NCI-H146 (cell line): ENCODE data around the gene GPATCH4.
"Not testable (repeated sequence)": the region's sequence is repeated elsewhere in the genome, so short reads cannot be mapped to it uniquely, and the experiment has no call there.

Experiments
- DNase-seq: peaks from one replicate; lab custom pipeline; 2025; lab: John Stamatoyannopoulos, UW

Gene GPATCH4

GRCh38 chr1:156574039-156574633 lies 27.1 kb downstream of the GPATCH4 start:
- DNase-seq, result no peak

GRCh38 chr1:156572663-156573018 lies 28.6 kb downstream of the GPATCH4 start:
- no peak for DNase-seq

- DNase-seq, result peak; percentile 88
Measured at GRCh38 chr1:156571919-156572662, 29.2 kb downstream of the GPATCH4 start, which contains the start of gene IQGAP3. Gene IQGAP3, minus strand, starts transcription at chr1:156572565. Its CDS starts 36 bp downstream, at chr1:156572529.

- DNase-seq, result no peak
Measured at GRCh38 chr1:156571261-156571852, 29.9 kb downstream of the GPATCH4 start.

- DNase-seq, result no peak
Measured at GRCh38 chr1:156566436-156566835, 34.8 kb downstream of the GPATCH4 start.

GRCh38 chr1:156565519-156565918 lies 35.8 kb downstream of the GPATCH4 start:
- DNase-seq, result no peak

- DNase-seq, result no peak
Measured at GRCh38 chr1:156560585-156561163, 40.6 kb downstream of the GPATCH4 start.

GRCh38 chr1:156559797-156560385 lies 41.4 kb downstream of the GPATCH4 start:
- no peak for DNase-seq

GRCh38 chr1:156559086-156559796 lies 42.0 kb downstream of the GPATCH4 start:
- no peak for DNase-seq

GRCh38 chr1:156556354-156556753 lies 44.9 kb downstream of the GPATCH4 start:
- no peak for DNase-seq

GRCh38 chr1:156555715-156556114 lies 45.6 kb downstream of the GPATCH4 start:
- no peak for DNase-seq

- no peak for DNase-seq
Measured at GRCh38 chr1:156554971-156555370, 46.3 kb downstream of the GPATCH4 start.

GRCh38 chr1:156553860-156554485 lies 47.3 kb downstream of the GPATCH4 start:
- no peak for DNase-seq

- not testable (repeated sequence) for DNase-seq
Measured at GRCh38 chr1:156552937-156553336, 48.3 kb downstream of the GPATCH4 start.

- no peak for DNase-seq
Measured at GRCh38 chr1:156552518-156552917, 48.8 kb downstream of the GPATCH4 start.

- DNase-seq, result no peak
Measured at GRCh38 chr1:156551869-156552268, 49.4 kb downstream of the GPATCH4 start.

- no peak for DNase-seq
Measured at GRCh38 chr1:156551066-156551643, 50.1 kb downstream of the GPATCH4 start.

- no peak for DNase-seq
Measured at GRCh38 chr1:156550346-156550745, 50.9 kb downstream of the GPATCH4 start.

- no peak for DNase-seq
Measured at GRCh38 chr1:156549831-156550230, 51.4 kb downstream of the GPATCH4 start.

GRCh38 chr1:156549390-156549789 lies 51.9 kb downstream of the GPATCH4 start:
- no peak for DNase-seq

- DNase-seq, result no peak
Measured at GRCh38 chr1:156547982-156548381, 53.3 kb downstream of the GPATCH4 start.
